ENCODE data around the gene USH1C. TPM values are rescaled to one million over a fixed set of nuclear protein-coding genes. Genes with fewer than 3 reads are reported as not detected.

The USH1C gene
- total and polyA plus RNA-seq, 4 donors, result 0.09 to 1.3 (median 0.75) TPM

- no peaks in the 10 kb centered on the region for H3K4me1 ChIP-seq (ENCODE audit: control insufficient read depth in 4 of 4, insufficient read depth in 4 of 4, low read length in 3 of 4)
- no peaks in the 10 kb centered on the region for H3K9me3 ChIP-seq (ENCODE audit: control insufficient read depth in 4 of 4, low read length in 3 of 4)
- H3K27ac ChIP-seq (ENCODE audit: low read depth in 1 of 2, low read length in 2 of 2), result no peak overlapping the region
- H3K4me3 ChIP-seq (ENCODE audit: low read depth in 1 of 3, low read length in 3 of 3), result no peak overlapping the region
- no peak for DNase-seq (ENCODE audit: low spot score)
- H3K27me3 ChIP-seq (ENCODE audit: control insufficient read depth in 4 of 4, insufficient read depth in 4 of 4, low read length in 3 of 4), result no peaks in the 10 kb centered on the region
- H3K36me3 ChIP-seq (ENCODE audit: control insufficient read depth in 4 of 4, insufficient read depth in 3 of 4, low read depth in 1 of 4, low read length in 3 of 4), result no peaks in the 10 kb centered on the region
- 90% methylated on average over 12 of the region's 12 CpGs for WGBS
- TF ChIP-seq REST (IDR thresholded peaks at IDR 0.05) (no peak), MAX (IDR thresholded peaks at IDR 0.05) (no peak), RAD21 (IDR thresholded peaks at IDR 0.05) (no peak), FOXA1 (IDR thresholded peaks at IDR 0.05) (no peak), SP1 (IDR thresholded peaks at IDR 0.05) (no peak), FOXA2 (IDR thresholded peaks at IDR 0.05) (no peak), NR2F2 (IDR thresholded peaks at IDR 0.05) (no peak)
- H3K9ac ChIP-seq (ENCODE audit: low read depth in 1 of 2, low read length in 2 of 2), result no peak overlapping the region
These were observed 43.5 kb downstream of the USH1C start for GRCh38 chr11:17500673-17501072.

- Histone ChIP-seq H3K9ac (ENCODE audit: low read depth in 1 of 2, low read length in 2 of 2) (no peak overlapping the region), H3K27ac (ENCODE audit: low read depth in 1 of 2, low read length in 2 of 2) (no peak overlapping the region), H3K36me3 (ENCODE audit: control insufficient read depth in 4 of 4, insufficient read depth in 3 of 4, low read depth in 1 of 4, low read length in 3 of 4) (no peaks in the 10 kb centered on the region), H3K9me3 (ENCODE audit: control insufficient read depth in 4 of 4, low read length in 3 of 4) (no peaks in the 10 kb centered on the region), H3K4me3 (ENCODE audit: low read depth in 1 of 3, low read length in 3 of 3) (no peak overlapping the region), H3K4me1 (ENCODE audit: control insufficient read depth in 4 of 4, insufficient read depth in 4 of 4, low read length in 3 of 4) (no peaks in the 10 kb centered on the region), H3K27me3 (ENCODE audit: control insufficient read depth in 4 of 4, insufficient read depth in 4 of 4, low read length in 3 of 4) (no peaks in the 10 kb centered on the region)
- DNase-seq (ENCODE audit: low spot score), result no peak
- 76% methylated on average over 5 of the region's 5 CpGs for WGBS
- TF ChIP-seq GABPA (IDR thresholded peaks at IDR 0.05 in 1 of 2, conservative IDR thresholded peaks at IDR 0.05 in 1 of 2), result no peak
- TF ChIP-seq RAD21 (IDR thresholded peaks at IDR 0.05), result no peak
- TF ChIP-seq NR2F2 (IDR thresholded peaks at IDR 0.05), result no peak
- TF ChIP-seq ATF3 (IDR thresholded peaks at IDR 0.05), result no peak
- no peak for TF ChIP-seq SP1 (IDR thresholded peaks at IDR 0.05)
- TF ChIP-seq REST (IDR thresholded peaks at IDR 0.05), result no peak
- TF ChIP-seq HNF4G (IDR thresholded peaks at IDR 0.05), result no peak
- no peak for TF ChIP-seq CTCF (IDR thresholded peaks at IDR 0.05; ENCODE audit: low read depth, low read length, missing input control)
- no peak for TF ChIP-seq FOXA2 (IDR thresholded peaks at IDR 0.05)
- TF ChIP-seq TAF1 (conservative IDR thresholded peaks at IDR 0.05), result no peak
- no peak for TF ChIP-seq HNF4A (conservative IDR thresholded peaks at IDR 0.05)
- TF ChIP-seq MAX (IDR thresholded peaks at IDR 0.05), result no peak
- no peak for TF ChIP-seq RXRA (IDR thresholded peaks at IDR 0.05)
- TF ChIP-seq JUND (IDR thresholded peaks at IDR 0.05), result no peak
These were observed 45.7 kb downstream of the USH1C start for GRCh38 chr11:17498475-17498874.
